ENCODE data around the gene SPOPL.
"Not testable (repeated sequence)": the region's sequence is repeated elsewhere in the genome, so short reads cannot be mapped to it uniquely, and the experiment has no call there.

Gene SPOPL

GRCh38 chr2:138523673-138524042, 22.1 kb downstream of the SPOPL start:
- not testable (repeated sequence) for DNase-seq (ENCODE audit: low spot score)

GRCh38 chr2:138524353-138524752, 22.8 kb downstream of the SPOPL start:
- DNase-seq (ENCODE audit: low spot score), result not testable (repeated sequence)

- DNase-seq (ENCODE audit: low spot score), result no peak
Measured at GRCh38 chr2:138531913-138532312, 30.3 kb downstream of the SPOPL start.

GRCh38 chr2:138534791-138535190, 33.2 kb downstream of the SPOPL start:
- DNase-seq (ENCODE audit: low spot score), result no peak

GRCh38 chr2:138536302-138536701, 34.7 kb downstream of the SPOPL start:
- DNase-seq (ENCODE audit: low spot score), result no peak

- DNase-seq (ENCODE audit: low spot score), result no peak
Measured at GRCh38 chr2:138536740-138537139, 35.2 kb downstream of the SPOPL start.

GRCh38 chr2:138537170-138537915, 35.8 kb downstream of the SPOPL start:
- no peak for DNase-seq (ENCODE audit: low spot score)

GRCh38 chr2:138544206-138544605, 42.6 kb downstream of the SPOPL start:
- DNase-seq (ENCODE audit: low spot score), result not testable (repeated sequence)

GRCh38 chr2:138548796-138549195, 47.2 kb downstream of the SPOPL start:
- no peak for DNase-seq (ENCODE audit: low spot score)

GRCh38 chr2:138550172-138550571, 48.6 kb downstream of the SPOPL start:
- no peak for DNase-seq (ENCODE audit: low spot score)

GRCh38 chr2:138550670-138551287, 49.2 kb downstream of the SPOPL start:
- DNase-seq (ENCODE audit: low spot score), result no peak

GRCh38 chr2:138554123-138554522, 52.6 kb downstream of the SPOPL start:
- no peak for DNase-seq (ENCODE audit: low spot score)

- DNase-seq (ENCODE audit: low spot score), result no peak
Measured at GRCh38 chr2:138559641-138560040, 58.1 kb downstream of the SPOPL start.

- DNase-seq (ENCODE audit: low spot score), result no peak
Measured at GRCh38 chr2:138564586-138565229, 63.1 kb downstream of the SPOPL start.

- no peak for DNase-seq (ENCODE audit: low spot score)
Measured at GRCh38 chr2:138565230-138565598, 63.6 kb downstream of the SPOPL start.

GRCh38 chr2:138572318-138572717, 70.7 kb downstream of the SPOPL start:
- DNase-seq (ENCODE audit: low spot score), result no peak

GRCh38 chr2:138577066-138577465, 75.5 kb downstream of the SPOPL start:
- DNase-seq (ENCODE audit: low spot score), result no peak

- DNase-seq (ENCODE audit: low spot score), result no peak
Measured at GRCh38 chr2:138579556-138579955, 78.0 kb downstream of the SPOPL start.

- DNase-seq (ENCODE audit: low spot score), result no peak
Measured at GRCh38 chr2:138581909-138582308, 80.3 kb downstream of the SPOPL start.

- DNase-seq (ENCODE audit: low spot score), result no peak
Measured at GRCh38 chr2:138589663-138590062, 88.1 kb downstream of the SPOPL start.

- DNase-seq (ENCODE audit: low spot score), result no peak
Measured at GRCh38 chr2:138596403-138596802, 94.8 kb downstream of the SPOPL start.

- DNase-seq (ENCODE audit: low spot score), result no peak
Measured at GRCh38 chr2:138600732-138601457, 99.3 kb downstream of the SPOPL start.

Measured in CD4-positive, alpha-beta T cell treated with Interleukin-6 at 100 ng/mL for 8 hours (primary cell).